GM12873 (cell line): ENCODE data around the gene ANO9.

ENCODE experiments used
- CTCF ChIP-seq: IDR thresholded peaks from 2 replicates; pipeline ENCODE4 v1.5.1; 2012; ENCODE audit warnings: low read depth, mild to moderate bottlenecking, moderate library complexity, low read length, control low read depth; ENCODE audit not compliant: insufficient read depth; ENCODE audit errors: missing control alignments

Gene ANO9

GRCh38 chr11:488062-488461, 46.3 kb upstream of the ANO9 start:
- TF ChIP-seq CTCF: no peak

GRCh38 chr11:487571-488021, 45.8 kb upstream of the ANO9 start:
- no peak for TF ChIP-seq CTCF

- no peak for TF ChIP-seq CTCF
These were observed 44.4 kb upstream of the ANO9 start for GRCh38 chr11:486189-486588.

- TF ChIP-seq CTCF: no peak
These were observed 42.8 kb upstream of the ANO9 start for GRCh38 chr11:484616-485015.

GRCh38 chr11:479311-479710, 37.5 kb upstream of the ANO9 start:
- TF ChIP-seq CTCF: no peak

- TF ChIP-seq CTCF: no peak
These were observed 35.4 kb upstream of the ANO9 start for GRCh38 chr11:477052-477715.

- TF ChIP-seq CTCF: no peak
These were observed 34.6 kb upstream of the ANO9 start for GRCh38 chr11:476416-476815.
